Measurements from ENCODE around the gene USP48.

USP48 gene

GRCh38 chr1:21691739-21692138, 91.2 kb downstream of the USP48 start:
- TF ChIP-seq CTCF (IDR thresholded peaks at IDR 0.05; ENCODE audit: insufficient read depth, low read length, poor library complexity, severe bottlenecking) = no peak
- H3K36me3 ChIP-seq (ENCODE audit: control insufficient read depth, insufficient read depth, low read length) = peaks cover 23% of the 10 kb centered on the region
- no peak for DNase-seq (ENCODE audit: extremely low read depth, insufficient read length)

GRCh38 chr1:21689661-21690372, 93.1 kb downstream of the USP48 start:
- no peak for DNase-seq (ENCODE audit: extremely low read depth, insufficient read length)
- Histone ChIP-seq H3K4me3 (replicated peaks; ENCODE audit: low read depth, low read length) (no peak overlapping the region), H3K36me3 (ENCODE audit: control insufficient read depth, insufficient read depth, low read length) (peaks cover 25% of the 10 kb centered on the region), H3K27me3 (replicated peaks; ENCODE audit: control insufficient read depth, insufficient read depth, low read length) (no peaks in the 10 kb centered on the region)
- TF ChIP-seq CTCF (IDR thresholded peaks at IDR 0.05; ENCODE audit: insufficient read depth, low read length, poor library complexity, severe bottlenecking) = no peak

More at GRCh38 chr1:21691739-21692138, 91.2 kb downstream of the USP48 start:
- no peaks in the 10 kb centered on the region for H3K27me3 ChIP-seq (replicated peaks; ENCODE audit: control insufficient read depth, insufficient read depth, low read length)
- H3K4me3 ChIP-seq (replicated peaks; ENCODE audit: low read depth, low read length) = no peak overlapping the region

- no peak for DNase-seq (ENCODE audit: extremely low read depth, insufficient read length)
- Histone ChIP-seq H3K4me3 (replicated peaks; ENCODE audit: low read depth, low read length) (no peak overlapping the region), H3K36me3 (ENCODE audit: control insufficient read depth, insufficient read depth, low read length) (peaks cover 17% of the 10 kb centered on the region), H3K27me3 (replicated peaks; ENCODE audit: control insufficient read depth, insufficient read depth, low read length) (no peaks in the 10 kb centered on the region)
- TF ChIP-seq CTCF (IDR thresholded peaks at IDR 0.05; ENCODE audit: insufficient read depth, low read length, poor library complexity, severe bottlenecking) = no peak
Observed at GRCh38 chr1:21687081-21687529, 95.8 kb downstream of the USP48 start.

- peaks cover 19% of the 10 kb centered on the region for H3K36me3 ChIP-seq (ENCODE audit: control insufficient read depth, insufficient read depth, low read length)
- no peaks in the 10 kb centered on the region for H3K27me3 ChIP-seq (replicated peaks; ENCODE audit: control insufficient read depth, insufficient read depth, low read length)
- no peak for DNase-seq (ENCODE audit: extremely low read depth, insufficient read length)
- no peak overlapping the region for H3K4me3 ChIP-seq (replicated peaks; ENCODE audit: low read depth, low read length)
- TF ChIP-seq CTCF (IDR thresholded peaks at IDR 0.05; ENCODE audit: insufficient read depth, low read length, poor library complexity, severe bottlenecking) = no peak
Observed at GRCh38 chr1:21685946-21686678, 96.8 kb downstream of the USP48 start.

- TF ChIP-seq CTCF (IDR thresholded peaks at IDR 0.05; ENCODE audit: insufficient read depth, low read length, poor library complexity, severe bottlenecking) = no peak
- H3K4me3 ChIP-seq (replicated peaks; ENCODE audit: low read depth, low read length) = no peak overlapping the region
- peaks cover 18% of the 10 kb centered on the region for H3K36me3 ChIP-seq (ENCODE audit: control insufficient read depth, insufficient read depth, low read length)
- H3K27me3 ChIP-seq (replicated peaks; ENCODE audit: control insufficient read depth, insufficient read depth, low read length) = no peaks in the 10 kb centered on the region
- no peak for DNase-seq (ENCODE audit: extremely low read depth, insufficient read length)
Observed at GRCh38 chr1:21681426-21681825, 101.5 kb downstream of the USP48 start.
